ENCODE data around the gene SDSL. TPM values are rescaled to one million over a fixed set of nuclear protein-coding genes. Genes with fewer than 3 reads are reported as not detected.

The SDSL gene
- total RNA-seq, 6 experiments from 2014 or later: 25.5 to 85.7 (median 32.3) TPM

- H3K4me1 ChIP-seq: no peaks in the 10 kb centered on the region
- TF ChIP-seq POLR2A (IDR thresholded peaks at IDR 0.05): no peak
- TF ChIP-seq, protein P1, sequence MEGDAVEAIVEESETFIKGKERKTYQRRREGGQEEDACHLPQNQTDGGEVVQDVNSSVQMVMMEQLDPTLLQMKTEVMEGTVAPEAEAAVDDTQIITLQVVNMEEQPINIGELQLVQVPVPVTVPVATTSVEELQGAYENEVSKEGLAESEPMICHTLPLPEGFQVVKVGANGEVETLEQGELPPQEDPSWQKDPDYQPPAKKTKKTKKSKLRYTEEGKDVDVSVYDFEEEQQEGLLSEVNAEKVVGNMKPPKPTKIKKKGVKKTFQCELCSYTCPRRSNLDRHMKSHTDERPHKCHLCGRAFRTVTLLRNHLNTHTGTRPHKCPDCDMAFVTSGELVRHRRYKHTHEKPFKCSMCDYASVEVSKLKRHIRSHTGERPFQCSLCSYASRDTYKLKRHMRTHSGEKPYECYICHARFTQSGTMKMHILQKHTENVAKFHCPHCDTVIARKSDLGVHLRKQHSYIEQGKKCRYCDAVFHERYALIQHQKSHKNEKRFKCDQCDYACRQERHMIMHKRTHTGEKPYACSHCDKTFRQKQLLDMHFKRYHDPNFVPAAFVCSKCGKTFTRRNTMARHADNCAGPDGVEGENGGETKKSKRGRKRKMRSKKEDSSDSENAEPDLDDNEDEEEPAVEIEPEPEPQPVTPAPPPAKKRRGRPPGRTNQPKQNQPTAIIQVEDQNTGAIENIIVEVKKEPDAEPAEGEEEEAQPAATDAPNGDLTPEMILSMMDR (IDR thresholded peaks at IDR 0.05): no peak
- DNase-seq (no peak), ATAC-seq (no peak)
- H3K9me3 ChIP-seq: no peaks in the 10 kb centered on the region
- H3K27me3 ChIP-seq: peaks cover 12 to 14% of the 10 kb centered on the region in 2 donors
- H3K4me3 ChIP-seq: no peak overlapping the region
- WGBS (ENCODE audit: insufficient coverage, low coverage, low lambda C conversion rate, missing lambda C conversion rate): 16% methylated on average over 6 of the region's 6 CpGs
- no peak overlapping the region for H3K27ac ChIP-seq
- intact Hi-C loops (cut with DNase I): no loop called here
- H3K36me3 ChIP-seq: no peaks in the 10 kb centered on the region
These were observed 51.2 kb downstream of the SDSL start for GRCh38 chr12:113473400-113473799.

- TF ChIP-seq, protein P1 (IDR thresholded peaks at IDR 0.05): no peak
- TF ChIP-seq POLR2A (IDR thresholded peaks at IDR 0.05): no peak
- H3K27ac ChIP-seq: no peak overlapping the region
- intact Hi-C loops (cut with DNase I): no loop called here
- peaks cover 7 to 12% of the 10 kb centered on the region in 2 donors for H3K27me3 ChIP-seq
- no peak overlapping the region for H3K4me3 ChIP-seq
- H3K9me3 ChIP-seq: no peaks in the 10 kb centered on the region
- ATAC-seq: peak in 1 of 4 donors; percentile 18
- H3K4me1 ChIP-seq: no peaks in the 10 kb centered on the region
- no peaks in the 10 kb centered on the region for H3K36me3 ChIP-seq
- no peak for DNase-seq
- under 1% methylated on average over 7 of the region's 9 CpGs for WGBS (ENCODE audit: insufficient coverage, low coverage, low lambda C conversion rate, missing lambda C conversion rate)
These were observed 51.8 kb downstream of the SDSL start for GRCh38 chr12:113473942-113474341.

- intact Hi-C loops (cut with DNase I): no loop called here
- ATAC-seq (no peak), DNase-seq (no peak)
- Histone ChIP-seq H3K36me3 (no peaks in the 10 kb centered on the region), H3K4me3 (no peak overlapping the region), H3K9me3 (no peaks in the 10 kb centered on the region), H3K27me3 (peaks cover 7 to 11% of the 10 kb centered on the region in 2 donors), H3K27ac (no peak overlapping the region), H3K4me1 (peaks cover 0 to 4% (median 0%) of the 10 kb centered on the region in 4 donors)
- WGBS (ENCODE audit: insufficient coverage, low coverage, low lambda C conversion rate, missing lambda C conversion rate): 3% methylated on average over 16 of the region's 19 CpGs
- TF ChIP-seq, protein P1 (IDR thresholded peaks at IDR 0.05): no peak
- TF ChIP-seq POLR2A (IDR thresholded peaks at IDR 0.05): no peak
These were observed 52.7 kb downstream of the SDSL start for GRCh38 chr12:113474635-113475436.

- no peaks in the 10 kb centered on the region for H3K36me3 ChIP-seq
- no peak overlapping the region for H3K4me3 ChIP-seq
- intact Hi-C loops (cut with DNase I): no loop called here
- WGBS (ENCODE audit: insufficient coverage, low coverage, low lambda C conversion rate, missing lambda C conversion rate): 2% methylated on average over 44 of the region's 50 CpGs
- peaks cover 0 to 5% (median 0%) of the 10 kb centered on the region in 4 donors for H3K4me1 ChIP-seq
- ATAC-seq (no peak), DNase-seq (no peak)
- H3K9me3 ChIP-seq: no peaks in the 10 kb centered on the region
- H3K27ac ChIP-seq: no peak overlapping the region
- peaks cover 7 to 14% of the 10 kb centered on the region in 2 donors for H3K27me3 ChIP-seq
- TF ChIP-seq, protein P1 (IDR thresholded peaks at IDR 0.05): no peak
- TF ChIP-seq POLR2A (IDR thresholded peaks at IDR 0.05): no peak
These were observed 53.4 kb downstream of the SDSL start for GRCh38 chr12:113475451-113476175.
